ENCODE measurements around the gene PTH1R.

The PTH1R gene

DNA sequence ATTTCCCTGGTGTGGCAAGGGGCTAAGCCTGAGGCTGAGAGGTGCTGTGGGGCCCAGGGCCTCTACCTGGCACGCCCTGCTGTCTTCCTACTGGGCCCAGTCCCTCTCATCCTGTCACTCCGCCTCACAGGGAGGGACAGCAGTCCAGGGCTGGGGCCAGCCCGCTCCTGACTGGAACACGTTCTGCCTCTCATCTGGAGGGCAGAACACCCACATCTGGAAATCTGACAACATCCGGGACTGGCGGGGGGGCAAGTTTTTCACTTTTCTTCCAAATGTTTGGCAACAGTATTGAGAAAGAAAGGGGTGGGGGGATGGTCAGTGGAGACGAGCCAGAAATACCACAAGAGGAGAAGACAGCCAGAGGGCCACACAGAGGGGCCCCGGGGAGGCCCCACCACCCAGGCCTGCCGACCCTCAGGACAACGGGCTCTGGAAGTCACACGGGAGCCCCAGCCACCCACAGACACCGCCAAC is 12.5 kb upstream of the PTH1R start:
- DNase-seq = no peak

DNA sequence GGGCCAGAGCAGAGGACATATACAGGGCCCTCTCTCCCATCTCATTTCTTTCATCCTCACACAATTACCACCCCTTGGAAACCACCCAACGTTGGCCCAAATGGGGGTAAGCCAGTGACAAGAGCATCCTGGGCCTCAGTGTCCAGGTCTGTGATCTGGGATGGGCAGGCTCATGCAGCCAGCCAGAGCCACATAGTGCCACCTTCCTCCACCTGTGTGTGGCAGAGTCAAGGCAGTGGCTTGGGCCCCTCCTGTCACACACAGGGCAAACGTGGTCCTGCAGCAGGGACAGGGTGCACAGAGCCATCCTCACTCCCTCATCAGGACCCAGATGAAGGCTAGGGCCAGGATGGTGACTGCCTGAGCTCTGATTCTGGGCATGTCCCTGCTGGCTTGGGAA is 12.0 kb upstream of the PTH1R start:
- DNase-seq = no peak

DNA sequence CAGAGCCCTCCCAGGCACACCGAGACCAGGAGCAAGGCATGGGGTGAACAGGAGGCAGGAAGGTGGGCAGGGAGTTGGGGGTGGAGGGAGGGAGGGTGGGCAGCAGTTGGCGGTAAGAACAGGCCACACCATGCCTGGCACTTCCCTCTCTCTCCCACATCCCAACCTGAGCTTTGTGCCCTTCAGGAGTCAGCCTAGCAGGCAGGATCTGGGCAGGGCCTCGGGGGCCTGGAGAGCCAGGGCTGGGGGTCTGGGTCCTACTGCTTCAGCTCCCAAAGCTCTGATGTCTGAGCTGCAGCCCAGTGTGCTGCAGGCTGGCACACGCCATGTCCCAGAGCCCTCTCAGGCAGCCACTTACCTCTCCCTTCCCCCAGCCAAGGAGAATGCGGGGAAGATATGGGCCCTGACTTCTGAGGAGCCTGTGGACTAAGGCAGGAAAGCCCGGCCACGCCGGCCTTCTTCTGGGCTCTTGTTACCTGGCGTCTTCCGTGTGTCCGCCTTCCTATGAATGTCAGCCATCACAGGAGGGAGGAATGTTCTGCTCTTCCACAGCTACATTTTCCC is 11.4 kb upstream of the PTH1R start:
- no peak for DNase-seq

DNA sequence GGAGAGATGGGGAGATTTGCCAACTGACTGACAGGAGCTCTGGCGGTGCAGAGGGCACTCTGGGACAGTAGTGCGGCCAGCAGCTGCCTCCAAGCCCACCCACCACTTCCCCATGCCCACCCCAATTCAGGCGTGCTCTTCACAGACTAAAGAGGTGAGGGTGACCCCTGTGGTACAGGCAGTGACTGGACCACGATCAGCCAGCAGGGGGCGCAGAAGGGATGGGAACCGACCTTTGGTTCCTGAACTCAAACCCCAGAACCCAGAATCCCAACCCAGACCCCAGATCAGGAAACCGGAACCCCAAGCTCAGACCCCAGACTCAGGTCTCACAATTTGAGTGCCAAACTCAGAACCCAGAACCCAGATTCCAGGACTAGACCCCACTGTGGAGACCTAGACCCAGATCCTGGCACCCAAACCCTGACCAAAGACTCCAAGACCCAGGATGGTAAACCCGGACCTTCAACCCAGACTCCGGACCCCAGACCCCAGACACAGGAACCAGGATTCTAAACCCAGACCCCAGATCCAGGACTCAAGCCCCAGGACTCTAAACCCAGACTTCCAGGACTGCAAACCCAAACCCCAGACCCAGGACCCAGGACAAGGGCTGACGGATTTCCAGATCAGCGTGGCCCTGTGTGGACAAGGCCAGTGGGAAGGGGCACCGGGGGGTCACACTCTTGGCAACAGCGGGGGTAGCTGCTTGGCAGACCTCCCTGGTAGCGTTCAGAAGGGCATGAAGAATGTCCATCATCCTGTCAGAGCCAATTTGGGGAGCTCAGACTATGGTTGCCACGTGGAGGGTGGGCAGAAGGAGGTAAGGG is 10.6 kb upstream of the PTH1R start:
- DNase-seq = peak; percentile 74

DNA sequence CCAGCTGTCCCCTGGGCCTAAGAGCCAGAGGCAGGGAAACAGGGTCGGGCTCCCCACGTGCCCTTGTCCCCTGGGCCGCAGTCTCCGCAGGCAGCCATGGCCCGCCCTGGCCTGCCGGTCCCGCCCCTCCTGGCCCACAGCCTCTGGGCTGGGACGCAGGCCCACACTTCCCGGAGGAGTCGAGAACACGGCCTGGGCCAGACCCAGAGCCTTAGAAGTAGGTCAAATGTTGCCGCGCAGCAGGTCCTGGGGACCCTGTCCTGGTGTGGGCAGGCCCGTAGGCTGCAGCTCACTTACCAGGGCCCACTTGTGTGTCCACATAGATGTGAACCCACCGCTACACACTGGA is 10.0 kb upstream of the PTH1R start:
- no peak for DNase-seq

DNA sequence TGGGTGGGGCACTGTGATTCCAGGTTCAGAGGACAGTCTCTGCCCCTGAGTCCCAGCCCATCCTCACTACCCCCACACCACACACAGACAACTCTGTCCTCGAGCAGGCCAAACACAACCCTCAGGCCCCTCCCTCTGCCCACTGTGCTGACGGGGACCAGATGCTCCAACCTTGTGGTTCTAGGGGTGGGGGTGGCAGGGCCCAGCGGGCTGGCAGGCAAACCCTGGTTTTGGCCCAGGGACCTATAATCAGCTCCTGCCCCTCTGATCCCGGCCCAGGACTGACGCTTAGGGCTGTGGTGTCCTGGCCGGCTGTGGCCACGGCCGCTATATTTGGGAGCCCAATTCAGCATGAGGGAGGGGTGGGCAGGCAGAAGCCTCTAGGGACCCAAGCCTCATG is 9.2 kb upstream of the PTH1R start:
- no peak for DNase-seq

DNA sequence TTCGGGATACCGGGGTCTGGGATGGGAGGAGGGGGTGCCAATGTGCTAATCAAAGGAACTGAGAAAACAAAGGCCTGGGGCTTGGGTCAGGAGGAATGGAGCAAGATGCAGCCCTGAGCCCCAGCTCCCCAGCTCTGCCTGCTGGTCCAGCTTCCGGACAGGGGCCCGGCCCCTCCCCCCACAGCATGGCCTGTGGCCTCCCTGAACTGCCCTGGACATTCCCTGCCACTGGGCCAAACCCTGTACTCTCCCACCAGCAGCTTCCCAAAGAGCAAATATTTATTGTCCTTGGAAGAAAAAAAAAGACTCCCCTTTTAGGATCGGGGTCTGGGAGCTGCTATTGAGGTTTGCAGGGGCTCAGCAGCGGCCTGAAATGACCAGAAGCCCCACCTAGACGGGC is 8.6 kb upstream of the PTH1R start:
- DNase-seq = no peak

DNA sequence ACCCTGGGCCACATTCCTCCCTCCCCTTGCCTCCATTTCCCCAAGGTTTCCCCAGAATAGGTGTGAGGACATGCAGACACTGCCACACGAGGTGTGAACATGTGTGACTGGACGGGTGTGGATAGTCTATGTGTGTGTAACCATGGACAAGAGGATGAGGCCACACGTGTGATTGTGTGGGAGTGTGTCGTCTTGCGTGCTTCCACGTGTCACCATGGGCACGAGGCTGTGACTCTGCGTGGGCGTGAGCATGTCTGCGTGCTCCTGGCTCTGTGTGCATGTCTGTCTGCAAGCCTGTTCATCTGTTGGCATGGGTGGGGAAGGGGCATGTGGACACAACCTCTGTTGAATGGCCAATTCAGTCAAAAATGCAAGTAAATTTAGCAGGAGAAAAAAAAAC is 8.1 kb upstream of the PTH1R start:
- no peak for DNase-seq

DNA sequence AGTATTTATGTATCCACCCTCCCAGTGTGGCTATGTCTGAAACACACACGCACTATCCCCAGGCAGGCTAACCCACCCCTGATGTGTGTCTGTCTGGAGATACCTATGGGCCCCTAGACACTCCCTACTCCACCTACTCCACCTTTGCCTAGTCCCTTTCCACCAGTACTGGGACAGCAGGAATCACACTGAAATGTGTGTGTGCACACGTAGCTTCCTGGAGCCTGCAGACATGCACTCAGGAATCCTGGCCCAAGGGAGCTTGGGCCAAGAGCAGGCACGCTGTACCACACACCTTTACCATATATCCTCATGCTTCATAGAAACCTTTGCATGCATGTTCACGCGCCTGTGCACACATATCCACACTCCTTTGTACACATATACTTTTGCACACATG is 6.9 kb upstream of the PTH1R start:
- no peak for DNase-seq

DNA sequence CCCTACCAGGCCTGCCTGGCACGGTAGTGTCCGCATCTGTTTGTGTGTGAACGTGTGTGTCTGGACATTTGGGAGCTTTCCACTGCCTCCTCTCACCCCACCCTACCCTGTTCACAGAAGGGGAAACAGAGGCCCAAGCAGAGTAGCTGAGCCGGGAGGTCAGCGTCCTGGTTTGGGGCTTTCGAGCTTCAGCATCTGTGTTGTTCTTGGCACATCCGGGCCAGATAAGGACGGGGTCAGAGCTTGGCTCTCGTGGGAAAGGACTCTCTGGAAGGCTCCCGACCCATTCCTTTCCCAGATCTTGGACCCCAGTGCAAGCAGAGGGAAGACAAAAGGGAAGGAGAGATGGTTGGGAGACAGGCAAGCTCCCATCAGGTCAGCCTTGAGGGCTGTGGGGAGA is 6.3 kb upstream of the PTH1R start:
- DNase-seq = no peak

DNA sequence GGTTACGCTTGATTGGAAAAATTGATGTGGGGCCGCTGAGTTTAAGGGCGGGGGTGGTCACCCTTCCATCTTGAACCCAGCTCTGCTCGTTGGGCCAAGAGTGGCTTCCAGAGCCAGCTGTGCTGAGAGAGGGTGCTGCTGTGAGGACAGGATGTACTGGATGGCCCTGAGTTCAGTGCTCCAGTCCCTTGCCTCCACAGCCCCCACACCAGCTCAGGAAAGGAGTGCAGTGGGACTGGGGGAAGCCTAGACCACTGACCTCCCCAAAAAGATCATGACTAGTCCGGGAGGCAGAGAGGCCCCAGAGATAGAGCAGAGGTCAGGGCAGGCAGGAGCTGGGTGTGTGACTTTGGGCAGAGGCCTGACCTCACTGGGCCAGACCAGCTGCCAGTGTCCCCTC is 4.0 kb upstream of the PTH1R start:
- no peak for DNase-seq

DNA sequence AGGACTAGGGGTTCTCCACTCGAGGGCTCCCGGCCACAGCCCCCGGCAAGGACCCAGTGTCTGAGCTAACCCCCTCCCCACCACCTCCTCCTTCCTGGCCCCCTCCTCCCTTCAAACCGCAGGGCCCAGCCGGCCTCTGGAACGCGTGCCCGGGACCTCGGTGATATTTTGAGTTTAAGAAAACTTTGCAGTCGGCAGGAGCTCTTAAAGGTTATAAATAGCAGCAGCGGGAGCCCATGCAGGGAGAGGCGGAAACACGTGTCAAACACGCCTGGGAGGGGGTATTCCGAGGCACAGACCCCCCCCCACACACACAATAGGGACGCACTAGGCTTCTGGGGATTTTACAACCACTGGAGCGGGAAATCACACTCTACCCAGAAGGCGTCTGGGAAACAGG is 3.1 kb upstream of the PTH1R start:
- no peak for DNase-seq

DNA sequence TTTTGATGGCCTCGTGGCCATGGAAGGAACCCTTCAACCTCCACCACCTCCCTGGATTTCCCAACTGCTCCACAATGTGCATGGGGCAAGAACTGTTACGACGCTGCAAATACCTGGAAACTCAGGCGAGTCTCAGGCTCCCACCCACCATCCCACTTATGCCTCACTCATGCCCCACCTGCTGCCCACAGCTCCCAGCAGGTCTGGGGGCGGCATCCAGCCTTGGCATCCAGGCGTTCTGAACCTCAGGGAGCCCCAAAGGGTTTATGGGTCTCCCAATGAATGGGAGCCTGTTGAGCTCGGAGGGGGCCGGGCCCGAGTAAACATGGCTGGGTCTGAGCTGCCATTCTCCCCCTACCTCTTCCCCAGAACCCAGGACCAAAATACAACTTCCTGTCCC is 2.0 kb upstream of the PTH1R start:
- DNase-seq = no peak

DNA sequence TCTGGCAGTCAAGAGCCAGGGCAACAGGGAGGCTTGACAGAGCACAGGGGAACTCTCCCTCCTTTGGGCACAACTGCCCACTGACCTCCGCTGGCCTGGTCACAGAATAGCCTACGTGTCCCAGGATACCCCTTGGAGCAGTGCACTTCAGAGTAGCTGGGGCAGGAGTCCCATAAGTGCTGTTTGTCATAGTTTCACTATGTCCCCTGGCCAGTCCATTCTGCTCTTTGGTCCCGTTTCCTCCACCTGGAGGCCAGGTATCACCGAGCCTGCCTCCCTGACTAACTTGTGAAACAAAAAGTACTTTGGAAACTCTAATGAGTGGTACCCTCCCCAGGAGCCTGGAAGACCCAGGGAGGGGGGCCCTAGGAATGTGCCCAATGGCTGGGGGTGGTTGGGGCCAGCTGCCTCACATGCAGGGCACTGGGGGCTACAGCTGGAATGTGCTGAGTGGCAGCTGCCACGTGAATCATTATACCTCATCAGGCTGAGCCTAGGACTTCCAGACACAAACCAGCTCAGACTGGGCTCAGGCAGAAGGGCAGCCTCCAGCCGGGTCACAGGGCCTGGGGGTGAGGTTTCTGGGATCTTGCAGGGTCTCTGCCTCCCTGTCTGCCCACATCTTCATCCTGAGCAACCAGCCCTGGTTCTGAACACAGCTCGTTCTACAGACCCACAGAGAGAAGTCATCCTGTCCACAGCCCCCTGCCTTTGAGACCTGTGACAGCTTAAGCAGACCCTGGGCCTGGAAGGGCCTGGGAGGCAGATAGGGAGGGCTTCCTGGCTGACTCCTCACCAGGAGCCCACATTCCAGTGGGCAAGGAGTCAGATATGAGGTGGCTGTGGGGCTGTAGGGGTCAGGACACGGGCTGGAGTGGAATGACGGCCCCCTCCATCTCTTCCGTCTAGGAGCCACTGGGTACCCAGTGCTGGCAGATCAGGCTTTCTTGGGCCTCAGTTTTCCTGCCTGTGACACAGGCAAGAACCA is 914 bp upstream of the PTH1R start:
- no peak for DNase-seq

DNA sequence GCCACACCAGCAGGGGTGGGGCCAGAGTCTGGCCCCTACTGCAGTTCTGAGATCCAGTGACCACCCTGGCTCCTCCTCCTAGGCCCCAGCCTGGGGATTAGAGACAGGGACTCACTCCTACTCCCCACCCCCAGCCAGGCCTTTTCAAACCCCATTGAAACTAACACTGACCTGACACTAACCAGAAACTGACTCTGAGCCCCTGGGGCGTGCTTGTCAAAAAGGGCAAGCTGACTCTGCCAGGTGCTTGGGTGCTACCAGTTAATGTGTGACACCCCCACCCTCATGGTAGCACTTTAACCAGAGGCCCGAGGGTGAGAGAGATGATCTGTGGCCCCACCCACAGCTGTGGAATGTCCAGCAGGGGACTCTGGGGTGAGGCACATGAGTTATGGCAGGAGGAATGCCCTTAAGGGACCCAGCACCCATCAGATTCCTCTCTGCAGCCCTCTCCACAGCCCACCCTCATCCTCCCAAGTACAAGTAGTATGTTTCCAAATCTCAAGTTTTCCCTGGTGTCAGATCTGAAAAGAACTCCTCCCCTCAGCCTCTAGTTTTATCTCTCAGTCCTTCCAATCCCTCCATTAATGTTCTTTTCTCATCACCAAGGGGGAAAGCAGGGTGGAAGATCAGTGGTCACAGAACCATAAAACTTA is 1.4 kb downstream of the PTH1R start:
- DNase-seq = no peak

DNA sequence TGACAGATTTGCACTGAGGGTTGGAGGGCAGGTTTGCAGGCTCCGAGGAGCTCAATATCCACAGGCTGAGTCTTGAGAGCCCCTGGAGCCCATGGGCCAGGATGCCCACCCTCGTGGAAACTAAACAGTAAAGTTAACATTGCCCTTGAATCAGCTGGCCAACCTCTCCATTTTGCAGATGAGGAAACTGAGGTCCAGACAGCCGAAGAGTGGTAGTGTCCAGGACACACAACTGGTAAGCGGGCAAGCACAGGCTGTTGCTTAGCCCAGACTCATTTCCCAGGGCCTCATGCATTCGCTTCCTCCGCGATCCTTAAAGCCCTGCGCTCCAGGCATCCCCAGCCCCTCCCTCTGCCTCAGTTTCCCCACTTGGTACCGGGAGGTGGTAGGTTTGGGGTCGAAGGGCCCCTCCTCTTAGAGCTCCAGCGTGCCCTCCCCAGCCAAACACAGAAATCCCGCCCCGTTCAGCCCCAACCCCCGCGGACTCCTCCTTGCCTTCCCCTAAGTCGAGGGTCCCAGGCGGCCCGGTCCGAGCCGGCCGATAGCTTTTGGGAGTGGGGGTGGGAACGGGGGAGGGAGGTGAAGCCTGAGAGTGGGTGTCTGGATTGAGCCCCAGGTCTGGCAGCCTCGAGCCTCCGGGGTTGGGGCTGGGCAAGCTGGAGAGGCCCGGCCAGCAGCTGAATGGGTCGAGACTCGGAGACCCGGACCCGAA is 3.5 kb downstream of the PTH1R start:
- DNase-seq = no peak

DNA sequence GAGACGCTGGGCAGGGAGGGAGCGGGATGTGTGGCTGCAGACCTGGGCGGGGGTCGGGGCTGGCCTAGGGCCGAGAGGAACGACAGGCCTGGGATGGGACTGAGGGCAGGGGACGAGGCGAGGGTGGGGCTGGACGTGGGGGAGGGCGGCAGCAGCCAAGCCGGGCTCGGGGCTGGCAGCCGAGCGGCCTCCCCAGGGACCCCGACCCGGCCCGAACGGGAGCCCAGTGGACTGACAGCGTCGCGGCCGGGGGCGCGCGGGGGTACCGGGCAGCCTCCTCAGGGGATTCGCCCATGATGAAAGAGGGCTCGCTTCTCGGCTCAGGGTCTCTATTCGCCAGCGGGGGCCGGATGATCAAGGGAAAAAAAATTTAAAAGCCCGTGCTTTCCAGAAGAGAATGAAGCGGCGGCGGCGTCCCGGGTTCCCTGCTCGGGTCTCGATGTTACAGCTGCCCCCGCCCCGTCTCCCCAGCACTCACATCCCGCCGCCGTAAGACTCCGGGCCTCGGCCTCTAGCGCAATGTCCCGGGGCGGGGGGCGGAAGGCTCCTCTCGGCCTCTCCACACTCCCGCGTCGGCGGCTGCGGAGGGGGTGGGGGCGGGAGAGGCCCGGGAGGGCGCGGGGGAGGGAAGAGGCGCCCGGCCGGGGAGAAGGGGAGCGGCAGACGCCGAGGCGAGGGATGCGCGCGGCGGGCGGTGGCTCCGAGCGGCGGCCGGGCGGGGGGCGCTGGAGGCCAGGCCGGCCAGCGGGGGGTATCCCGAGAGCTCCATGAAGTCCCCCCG is 4.3 kb downstream of the PTH1R start:
- DNase-seq = peak; percentile 7

DNA sequence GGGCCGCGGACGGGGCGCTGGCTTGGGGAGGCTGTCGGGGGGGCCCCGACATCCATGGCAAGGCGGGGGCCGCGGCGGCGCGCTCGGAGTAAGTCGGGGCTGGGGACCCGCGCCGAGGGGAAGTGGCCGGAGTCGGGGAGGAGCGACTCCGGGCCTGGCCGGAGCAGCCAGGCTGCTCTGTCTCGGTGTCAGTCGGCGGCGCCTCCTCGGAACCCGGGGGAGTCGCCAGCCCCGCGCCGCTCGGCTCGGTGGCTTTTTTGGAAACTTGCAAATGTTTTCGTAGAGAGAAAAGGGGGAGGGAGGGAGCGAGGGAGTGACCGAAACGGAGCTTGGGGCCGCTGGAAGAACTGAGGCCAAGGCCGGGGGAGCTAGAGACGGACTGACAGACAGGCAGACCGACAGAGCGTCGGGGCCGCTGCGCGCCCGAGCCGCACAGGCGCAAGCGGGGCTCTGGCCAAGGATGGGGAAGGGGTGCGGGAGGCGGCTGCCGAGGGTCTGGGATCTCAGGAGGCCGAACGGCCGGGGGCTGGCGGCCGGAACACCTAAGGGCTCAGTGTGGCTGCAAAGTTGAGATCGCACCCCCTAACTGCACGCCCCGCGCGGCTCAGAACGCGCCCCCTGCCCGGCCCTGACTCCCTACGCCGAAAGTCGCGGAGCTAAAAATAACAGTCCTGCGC is 5.0 kb downstream of the PTH1R start:
- no peak for DNase-seq

DNA sequence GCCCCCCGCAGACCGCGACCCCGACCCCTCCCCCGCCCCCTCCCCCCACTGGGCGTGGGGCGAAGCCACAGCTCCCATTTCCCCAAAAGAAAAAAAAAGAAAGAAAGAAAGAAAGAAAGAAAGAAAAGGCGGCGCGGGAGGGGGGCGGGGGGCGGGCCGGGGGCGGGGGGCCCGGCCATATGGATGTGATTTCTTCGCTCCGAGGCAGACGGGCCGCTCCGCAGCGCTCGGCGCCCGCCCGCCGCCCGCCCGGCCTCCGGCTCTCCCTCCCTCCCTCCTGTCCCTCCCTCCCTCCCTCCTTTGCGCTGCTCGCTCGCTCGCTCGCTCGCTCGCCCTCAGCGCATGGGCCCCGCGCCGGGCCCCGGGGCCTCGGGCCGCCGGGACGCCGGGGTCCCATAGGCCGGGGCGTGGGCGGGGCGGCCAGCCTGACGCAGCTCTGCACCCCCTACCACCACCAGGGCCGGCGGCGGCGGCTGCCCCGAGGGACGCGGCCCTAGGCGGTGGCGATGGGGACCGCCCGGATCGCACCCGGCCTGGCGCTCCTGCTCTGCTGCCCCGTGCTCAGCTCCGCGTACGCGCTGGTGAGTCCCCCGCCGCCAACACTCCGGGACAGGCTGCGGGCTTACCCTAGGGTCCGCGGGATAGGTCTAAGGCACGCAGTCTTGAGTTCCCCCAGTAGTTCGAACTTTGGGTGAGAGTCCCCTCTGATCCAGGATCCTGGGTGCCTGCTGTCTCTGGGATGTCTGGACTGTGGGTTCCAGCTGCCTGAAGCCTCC is 5.7 kb downstream of the PTH1R start:
- peak; percentile 24 for DNase-seq

DNA sequence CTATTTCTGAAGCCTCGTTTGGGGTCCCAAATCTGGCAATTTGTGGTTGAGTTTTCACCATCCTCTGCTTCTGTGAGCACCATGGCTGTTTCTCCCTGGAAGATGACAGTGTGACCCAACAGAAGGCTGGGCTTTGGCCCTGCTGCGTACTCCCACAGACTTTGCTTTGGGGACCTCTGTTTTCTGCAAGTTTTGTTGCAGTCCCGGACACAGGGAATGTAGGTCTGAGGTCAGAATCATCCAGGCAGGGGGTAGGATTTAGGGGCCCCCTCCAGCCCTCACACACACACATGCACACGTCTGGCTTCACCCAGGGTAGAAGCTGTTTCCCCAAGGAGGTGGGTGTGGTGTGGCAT is 6.3 kb downstream of the PTH1R start:
- no peak for DNase-seq

All from CD4-positive, alpha-beta T cell treated with Interleukin-12 subunit alpha and Interleukin-12 subunit beta, for 1 hour (primary cell).